GM23248 (cell line): ENCODE data around the gene ETDA. TPM values are rescaled to one million over a fixed set of nuclear protein-coding genes. Genes with fewer than 3 reads are reported as not detected.
"Not testable (repeated sequence)": the region's sequence is repeated elsewhere in the genome, so short reads cannot be mapped to it uniquely, and the experiment has no call there.

Source experiments
- DNase-seq: peaks from one replicate; pipeline ENCODE4 v3.0.0-alpha.2; 2015
- H2AFZ ChIP-seq: fragments of 200-600 bp; sonication (generic); 2 replicates; pipeline ENCODE4 v1.6.1; 2016; ENCODE audit warnings: antibody characterized with exemption
- H3F3A ChIP-seq: fragments of 200-600 bp; sonication (generic); 2 replicates; pipeline ENCODE4 v1.6.1; 2016; ENCODE audit warnings: mild to moderate bottlenecking, antibody characterized with exemption, mixed run types; ENCODE audit not compliant: insufficient read depth
- H3K27ac ChIP-seq: fragments of 200-600 bp; sonication (generic); 2 replicates; pipeline ENCODE4 v1.5.1; 2016; ENCODE audit warnings: mild to moderate bottlenecking
- H3K27me3 ChIP-seq: fragments of 200-600 bp; sonication (generic); replicated peaks from 2 replicates; pipeline ENCODE4 v1.6.1; 2016; ENCODE audit warnings: mild to moderate bottlenecking; ENCODE audit not compliant: insufficient read depth
- H3K36me3 ChIP-seq: fragments of 200-600 bp; sonication (generic); 2 replicates; pipeline ENCODE4 v1.6.1; 2016; ENCODE audit warnings: low read depth, mild to moderate bottlenecking
- H3K4me1 ChIP-seq: fragments of 200-600 bp; sonication (generic); 2 replicates; pipeline ENCODE4 v1.6.1; 2016; ENCODE audit warnings: mild to moderate bottlenecking; ENCODE audit not compliant: insufficient read depth
- H3K4me2 ChIP-seq: fragments of 200-600 bp; sonication (generic); one replicate; pipeline ENCODE4 v1.6.1; 2016; ENCODE audit warnings: mild to moderate bottlenecking; ENCODE audit not compliant: unreplicated experiment
- H3K4me3 ChIP-seq: fragments of 200-600 bp; sonication (generic); 2 replicates; pipeline ENCODE4 v1.5.1; 2016; ENCODE audit warnings: mild to moderate bottlenecking
- H3K79me2 ChIP-seq: fragments of 200-600 bp; sonication (generic); 2 replicates; pipeline ENCODE4 v1.6.1; 2016; ENCODE audit warnings: mild to moderate bottlenecking; ENCODE audit not compliant: insufficient read depth
- H3K9ac ChIP-seq: fragments of 200-600 bp; sonication (generic); 2 replicates; pipeline ENCODE4 v1.6.1; 2016; ENCODE audit warnings: mild to moderate bottlenecking
- H3K9me2 ChIP-seq: fragments of 200-600 bp; sonication (generic); 2 replicates; pipeline ENCODE4 v1.6.1; 2016; ENCODE audit warnings: mixed run types, mild to moderate bottlenecking, moderate library complexity; ENCODE audit not compliant: insufficient read depth
- H3K9me3 ChIP-seq: fragments of 200-600 bp; sonication (generic); one replicate; pipeline ENCODE4 v1.6.1; 2017; ENCODE audit warnings: low read depth
- H4K20me1 ChIP-seq: fragments of 200-600 bp; sonication (generic); 2 replicates; pipeline ENCODE4 v1.6.0; 2016; ENCODE audit not compliant: insufficient read depth
- EZH2 ChIP-seq: fragments of 200-600 bp; sonication (generic); IDR thresholded peaks from 2 replicates; pipeline ENCODE4 v1.6.1; 2018; ENCODE audit warnings: antibody characterized with exemption, mild to moderate bottlenecking; ENCODE audit not compliant: insufficient read depth, poor library complexity, severe bottlenecking
- EZH2phosphoT487 ChIP-seq: fragments of 200-600 bp; sonication (generic); IDR thresholded peaks from 2 replicates; pipeline ENCODE4 v1.6.1; 2018; ENCODE audit warnings: antibody characterized with exemption, moderate library complexity, mild to moderate bottlenecking, low read depth; ENCODE audit not compliant: insufficient read depth
- WGBS, 2 experiments: methylation state at CpG; one replicate each; pipeline ENCODE4 v1.1.6; 2015 to 2017; ENCODE audit warnings: low lambda C conversion rate in 2 of 2, low coverage in 1 of 2; ENCODE audit errors: missing lambda C conversion rate in 2 of 2; 5-methylcytosine and 5-hydroxymethylcytosine counted together
- in situ Hi-C: fragments of 300-500 bp; cut with MboI; formaldehyde crosslinking; loops from 2 replicates; pipeline ENCODE4 v1.15.0; 2020
- polyA plus RNA-seq: library from polyadenylated mRNA; unstranded; fragments of >200 nt; fragmentation: Nextera tagmentation; extraction: Ambion mirVana; gene quantifications from 2 replicates; pipeline ENCODE4 v1.2.1, GENCODE V29; 2016
- total RNA-seq: library from RNA; depleted of rRNA; stranded (reverse); fragments of >200 nt; shearing (Covaris generic); gene quantifications from 2 replicates; pipeline ENCODE4 v1.2.3, GENCODE V29; 2014; rRNA removed

ETDA gene
- not detected in 2 replicates for total RNA-seq
- not detected in 2 replicates for polyA plus RNA-seq

- H3K9me3 ChIP-seq, H3K9ac ChIP-seq, H3K27me3 ChIP-seq, H3K79me2 ChIP-seq, H3F3A ChIP-seq, in situ Hi-C loops, DNase-seq, H3K27ac ChIP-seq, H2AFZ ChIP-seq, H3K9me2 ChIP-seq, H3K36me3 ChIP-seq, H4K20me1 ChIP-seq, H3K4me3 ChIP-seq, H3K4me2 ChIP-seq, H3K4me1 ChIP-seq: not testable (repeated sequence)
- WGBS, 2 experiments: no CpG with 5 or more reads among the region's 1 CpG
Observed at GRCh38 chrX:135252011-135252518, at the start of gene ETDA. Gene ETDA (plus strand): TSS chrX:135252061. CDS start chrX:135253277, 1,216 bp downstream.

- H3K36me3 ChIP-seq, H3K27me3 ChIP-seq, H3K9me2 ChIP-seq, in situ Hi-C loops, H3K27ac ChIP-seq, H3F3A ChIP-seq, H4K20me1 ChIP-seq, H3K9me3 ChIP-seq, H3K4me2 ChIP-seq, H3K4me3 ChIP-seq, H3K9ac ChIP-seq, H2AFZ ChIP-seq, H3K79me2 ChIP-seq, H3K4me1 ChIP-seq: not testable (repeated sequence)
- WGBS, 2 experiments: 5% methylated on average over 4 to 11 of the region's 11 CpGs
- DNase-seq: peak; percentile 0
Observed at GRCh38 chrX:135206427-135206826, 45.4 kb upstream of the ETDA start.

- Histone ChIP-seq H3K79me2 (no peaks in the 10 kb centered on the region), H3F3A (no peaks in the 10 kb centered on the region), H2AFZ (no peak overlapping the region), H3K9me3 (no peaks in the 10 kb centered on the region), H3K27me3 (no peaks in the 10 kb centered on the region), H3K9ac (no peak overlapping the region), H3K4me3 (no peak overlapping the region), H3K36me3 (no peaks in the 10 kb centered on the region), H3K4me1 (no peaks in the 10 kb centered on the region), H3K4me2 (no peak overlapping the region), H4K20me1 (no peaks in the 10 kb centered on the region), H3K9me2 (no peaks in the 10 kb centered on the region), H3K27ac (no peak overlapping the region)
- no peak for TF ChIP-seq EZH2phosphoT487
- no peak for TF ChIP-seq EZH2
- no peak for DNase-seq
- in situ Hi-C loops: no loop called here
- 63 to 74% methylated on average over 8 of the region's 8 CpGs for WGBS, 2 experiments
Observed at GRCh38 chrX:135213200-135213844, 38.5 kb upstream of the ETDA start.

- H3K27ac ChIP-seq, H3K27me3 ChIP-seq, H3K4me3 ChIP-seq, DNase-seq, H4K20me1 ChIP-seq, in situ Hi-C loops, H3K9ac ChIP-seq, H2AFZ ChIP-seq, H3K9me2 ChIP-seq, H3F3A ChIP-seq, H3K4me1 ChIP-seq, H3K79me2 ChIP-seq, H3K36me3 ChIP-seq, H3K9me3 ChIP-seq, H3K4me2 ChIP-seq: not testable (repeated sequence)
- no CpG with 5 or more reads among the region's 6 CpGs for WGBS, 2 experiments
Observed at GRCh38 chrX:135245989-135246388, 5.9 kb upstream of the ETDA start.

- H3K9me2 ChIP-seq, H3K4me2 ChIP-seq, H3K9ac ChIP-seq, DNase-seq, H3K36me3 ChIP-seq, in situ Hi-C loops, H2AFZ ChIP-seq, H3K4me3 ChIP-seq, H3K27me3 ChIP-seq, H3F3A ChIP-seq, H4K20me1 ChIP-seq, H3K4me1 ChIP-seq, H3K9me3 ChIP-seq, H3K79me2 ChIP-seq, H3K27ac ChIP-seq: not testable (repeated sequence)
- WGBS, 2 experiments: 35 to 48% methylated on average over 5 to 6 of the region's 8 CpGs
Observed at GRCh38 chrX:135256087-135256684, 4.3 kb downstream of the ETDA start.
